ENCODE results near the gene ABCA1.
A peak's percentile ranks its signal among the peaks of the same experiment; 100 is the strongest.

Gene ABCA1

DNA sequence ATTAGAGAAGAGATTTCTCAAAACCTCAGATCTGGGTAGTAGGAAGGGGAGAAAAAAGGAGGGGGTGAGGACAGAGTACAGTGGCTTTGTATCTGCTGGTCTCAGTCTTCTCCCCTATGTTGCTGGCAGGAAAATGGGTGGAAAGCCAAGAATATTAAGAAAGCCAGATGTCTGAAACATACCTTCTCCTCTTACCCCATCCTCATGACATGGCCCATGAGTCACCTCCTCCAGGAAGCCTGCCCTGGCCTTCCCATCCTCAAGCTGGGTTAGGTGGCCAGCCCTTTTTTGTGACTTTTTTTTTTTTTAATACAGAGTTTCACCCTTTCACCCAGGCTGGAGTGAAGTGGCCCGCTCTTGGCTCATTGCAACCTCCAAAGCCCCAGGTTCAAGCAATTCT is 61.8 kb downstream of the ABCA1 start:
- no peaks in the 10 kb centered on the region for H3K27me3 ChIP-seq (replicated peaks in 2 of 5; ENCODE audit: control insufficient read depth in 4 of 5, insufficient read depth in 5 of 5, low read length in 4 of 5)
- DNase-seq, result no peak
- H3K27ac ChIP-seq (ENCODE audit: insufficient read depth in 1 of 2, low read depth in 1 of 2, low read length in 2 of 2, poor library complexity in 1 of 2, severe bottlenecking in 2 of 2), result no peak overlapping the region
- no peaks in the 10 kb centered on the region for H3K9me3 ChIP-seq (ENCODE audit: control extremely low read depth in 1 of 5, control insufficient read depth in 4 of 5, insufficient read depth in 2 of 5, low read depth in 1 of 5, low read length in 4 of 5)
- 100% methylated on average over 1 of the region's 1 CpG for WGBS (ENCODE audit: insufficient coverage)
- H3K4me3 ChIP-seq (ENCODE audit: control insufficient read depth in 1 of 7, extremely low read depth in 1 of 7, insufficient read depth in 4 of 7, low read depth in 2 of 7, low read length in 6 of 7), result no peak overlapping the region
- peaks cover 4 to 31% (median 22%) of the 10 kb centered on the region in 4 experiments for H3K4me1 ChIP-seq (ENCODE audit: control extremely low read depth in 1 of 4, control insufficient read depth in 4 of 4, insufficient read depth in 4 of 4, low read length in 3 of 4)
- CTCF ChIA-PET, result interaction anchor here (0.8 kb wide), 1 partner anchor 20 kb away, joined by 3 read pairs; no protein-coding TSS in a partner anchor
- POLR2A ChIA-PET, result no interaction called here
- no peaks in the 10 kb centered on the region for H3K36me3 ChIP-seq (ENCODE audit: control insufficient read depth in 4 of 4, insufficient read depth in 4 of 4, low read length in 3 of 4)

DNA sequence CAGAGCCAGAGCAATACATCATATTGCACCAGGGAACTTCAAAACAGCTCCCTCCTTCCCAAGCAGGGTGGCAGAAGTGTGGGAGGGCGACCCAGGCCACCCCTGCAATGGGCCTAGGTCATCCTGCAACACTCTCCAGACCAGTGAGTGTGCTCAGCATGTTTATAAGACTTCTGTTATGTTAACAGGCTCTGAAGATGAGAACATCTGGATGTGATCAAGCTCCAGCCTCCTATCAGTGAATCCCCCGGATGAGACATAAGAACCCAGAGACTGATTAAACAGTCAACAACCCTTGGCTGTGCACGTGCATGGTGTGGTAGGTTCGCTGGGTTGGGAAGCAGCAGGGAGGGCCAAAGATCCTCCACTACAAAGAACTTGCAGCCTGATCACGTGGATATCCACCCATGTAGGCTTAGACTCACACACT is 63.3 kb downstream of the ABCA1 start:
- no peak overlapping the region for H3K27ac ChIP-seq (ENCODE audit: insufficient read depth in 1 of 2, low read depth in 1 of 2, low read length in 2 of 2, poor library complexity in 1 of 2, severe bottlenecking in 2 of 2)
- H3K36me3 ChIP-seq (ENCODE audit: control insufficient read depth in 4 of 4, insufficient read depth in 4 of 4, low read length in 3 of 4), result no peaks in the 10 kb centered on the region
- H3K9me3 ChIP-seq (ENCODE audit: control extremely low read depth in 1 of 5, control insufficient read depth in 4 of 5, insufficient read depth in 2 of 5, low read depth in 1 of 5, low read length in 4 of 5), result no peaks in the 10 kb centered on the region
- no peak overlapping the region for H3K4me3 ChIP-seq (ENCODE audit: control insufficient read depth in 1 of 7, extremely low read depth in 1 of 7, insufficient read depth in 4 of 7, low read depth in 2 of 7, low read length in 6 of 7)
- peaks cover 7 to 45% (median 35%) of the 10 kb centered on the region in 4 experiments for H3K4me1 ChIP-seq (ENCODE audit: control extremely low read depth in 1 of 4, control insufficient read depth in 4 of 4, insufficient read depth in 4 of 4, low read length in 3 of 4)
- no peak for DNase-seq
- CTCF ChIA-PET, result interaction anchor here (0.9 to 6.1 kb wide), 13 partner anchors 8 to 551 kb away, joined by 3 to 34 read pairs (median 7); partner anchors contain the start of gene ABCA1
- 96% methylated on average over 5 of the region's 5 CpGs for WGBS (ENCODE audit: insufficient coverage)
- POLR2A ChIA-PET, result no interaction called here
- no peaks in the 10 kb centered on the region for H3K27me3 ChIP-seq (replicated peaks in 2 of 5; ENCODE audit: control insufficient read depth in 4 of 5, insufficient read depth in 5 of 5, low read length in 4 of 5)

DNA sequence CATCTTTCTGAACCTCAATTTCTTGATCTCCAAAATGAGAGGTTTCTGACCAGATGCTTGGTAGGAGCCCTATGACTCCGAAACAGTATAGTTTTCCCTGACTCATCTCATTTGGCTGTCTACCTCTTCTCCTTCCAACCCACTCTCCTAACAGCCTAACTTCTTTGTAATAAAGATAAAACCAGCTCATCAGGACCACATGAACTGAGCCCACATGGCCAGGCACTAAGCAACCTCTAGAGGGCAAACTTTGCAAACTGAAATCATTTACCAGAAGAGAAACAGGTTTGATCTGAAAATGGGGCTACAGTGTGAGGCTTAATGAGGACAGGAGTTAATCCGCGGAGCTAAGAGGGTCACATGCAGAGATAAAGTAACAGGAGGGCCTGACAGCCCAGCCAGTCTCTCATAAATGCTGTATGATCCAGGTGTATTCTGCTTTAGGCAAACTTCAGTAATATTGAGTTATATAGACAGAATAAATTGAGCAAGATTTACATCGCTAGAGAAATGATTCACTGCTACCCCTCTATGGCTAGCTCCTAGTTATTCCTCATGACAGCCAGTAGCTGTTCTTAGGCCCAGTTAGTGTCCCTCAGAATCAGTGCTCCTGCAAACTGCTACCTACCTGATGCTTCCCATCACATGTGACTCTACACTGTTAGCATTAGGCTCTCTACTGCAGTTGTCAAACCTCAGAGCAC is 64.6 kb downstream of the ABCA1 start:
- ChIA-PET POLR2A (interaction anchor here (0.5 to 0.8 kb wide), 4 partner anchors 12 to 265 kb away, joined by 3 to 6 read pairs (median 3); no protein-coding TSS in a partner anchor), CTCF (interaction anchor here (0.6 to 6.1 kb wide), 38 partner anchors 9 to 579 kb away, joined by 3 to 34 read pairs (median 4); partner anchors contain the start of gene ABCA1)
- Histone ChIP-seq H3K27ac (ENCODE audit: insufficient read depth in 1 of 2, low read depth in 1 of 2, low read length in 2 of 2, poor library complexity in 1 of 2, severe bottlenecking in 2 of 2) (no peak overlapping the region), H3K4me1 (ENCODE audit: control extremely low read depth in 1 of 4, control insufficient read depth in 4 of 4, insufficient read depth in 4 of 4, low read length in 3 of 4) (peaks cover 15 to 44% (median 32%) of the 10 kb centered on the region in 4 experiments), H3K4me3 (ENCODE audit: control insufficient read depth in 1 of 7, extremely low read depth in 1 of 7, insufficient read depth in 4 of 7, low read depth in 2 of 7, low read length in 6 of 7) (no peak overlapping the region), H3K9me3 (ENCODE audit: control extremely low read depth in 1 of 5, control insufficient read depth in 4 of 5, insufficient read depth in 2 of 5, low read depth in 1 of 5, low read length in 4 of 5) (no peaks in the 10 kb centered on the region), H3K36me3 (ENCODE audit: control insufficient read depth in 4 of 4, insufficient read depth in 4 of 4, low read length in 3 of 4) (no peaks in the 10 kb centered on the region), H3K27me3 (replicated peaks in 2 of 5; ENCODE audit: control insufficient read depth in 4 of 5, insufficient read depth in 5 of 5, low read length in 4 of 5) (no peaks in the 10 kb centered on the region)
- DNase-seq, result peak; percentile 73 to 80 (median 78)
- 44% methylated on average over 4 of the region's 4 CpGs for WGBS (ENCODE audit: insufficient coverage)

DNA sequence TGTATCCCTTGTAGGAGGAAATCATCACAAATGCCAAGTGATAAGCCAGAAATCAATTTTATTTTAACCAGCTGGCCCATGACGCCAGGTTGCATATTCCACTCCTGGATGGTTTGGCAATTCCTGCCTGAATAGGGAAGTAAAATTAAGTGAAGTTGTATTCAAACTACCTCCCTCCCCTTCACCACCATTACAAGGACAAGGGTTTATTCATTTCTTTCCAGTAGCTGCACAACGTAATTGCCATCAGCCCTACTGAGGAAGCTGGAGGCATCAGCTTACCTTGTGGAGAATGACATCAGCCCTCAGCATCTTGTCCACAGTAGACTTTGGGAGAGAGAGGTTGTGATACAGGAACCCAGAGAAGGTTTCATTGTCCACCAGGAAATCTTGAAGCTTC is 66.6 kb downstream of the ABCA1 start:
- ChIA-PET POLR2A (interaction anchor here (0.7 kb wide), 1 partner anchor 1653 kb away, joined by 4 read pairs; no protein-coding TSS in a partner anchor), CTCF (interaction anchor here (0.7 to 6.1 kb wide), 14 partner anchors 10 to 550 kb away, joined by 3 to 34 read pairs (median 4); partner anchors contain the start of gene ABCA1)
- H3K27ac ChIP-seq (ENCODE audit: insufficient read depth in 1 of 2, low read depth in 1 of 2, low read length in 2 of 2, poor library complexity in 1 of 2, severe bottlenecking in 2 of 2), result no peak overlapping the region
- peak in 2 of 3 donors; percentile 35 to 39 for DNase-seq
- no peaks in the 10 kb centered on the region for H3K9me3 ChIP-seq (ENCODE audit: control extremely low read depth in 1 of 5, control insufficient read depth in 4 of 5, insufficient read depth in 2 of 5, low read depth in 1 of 5, low read length in 4 of 5)
- no peaks in the 10 kb centered on the region for H3K27me3 ChIP-seq (replicated peaks in 2 of 5; ENCODE audit: control insufficient read depth in 4 of 5, insufficient read depth in 5 of 5, low read length in 4 of 5)
- H3K4me1 ChIP-seq (ENCODE audit: control extremely low read depth in 1 of 4, control insufficient read depth in 4 of 4, insufficient read depth in 4 of 4, low read length in 3 of 4), result peaks cover 15 to 43% (median 31%) of the 10 kb centered on the region in 4 experiments
- WGBS (ENCODE audit: insufficient coverage), result 33% methylated on average over 1 of the region's 2 CpGs
- peaks cover 0 to 4% (median 0%) of the 10 kb centered on the region in 4 experiments for H3K36me3 ChIP-seq (ENCODE audit: control insufficient read depth in 4 of 4, insufficient read depth in 4 of 4, low read length in 3 of 4)
- H3K4me3 ChIP-seq (ENCODE audit: control insufficient read depth in 1 of 7, extremely low read depth in 1 of 7, insufficient read depth in 4 of 7, low read depth in 2 of 7, low read length in 6 of 7), result no peak overlapping the region

DNA sequence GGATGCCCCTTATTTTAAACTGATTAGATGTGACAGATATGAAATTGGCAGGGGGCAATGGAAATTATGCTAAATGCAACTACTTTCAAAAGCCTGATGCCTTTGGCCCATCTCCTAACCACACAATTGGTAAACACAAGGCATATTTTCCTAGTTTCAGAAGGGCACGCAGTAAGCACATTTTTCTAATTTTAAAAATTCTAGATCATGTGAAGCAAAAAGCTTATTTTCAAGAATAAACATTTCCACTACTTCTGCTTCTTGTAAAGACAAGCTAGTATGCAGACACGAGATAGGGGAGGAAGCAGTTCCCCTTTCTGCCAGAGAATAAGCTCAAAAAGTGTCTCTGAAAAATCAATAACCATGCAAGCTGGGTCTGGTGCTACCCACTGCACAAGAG is 67.7 kb downstream of the ABCA1 start:
- Histone ChIP-seq H3K36me3 (ENCODE audit: control insufficient read depth in 4 of 4, insufficient read depth in 4 of 4, low read length in 3 of 4) (peaks cover 0 to 6% (median 2%) of the 10 kb centered on the region in 4 experiments), H3K9me3 (ENCODE audit: control extremely low read depth in 1 of 5, control insufficient read depth in 4 of 5, insufficient read depth in 2 of 5, low read depth in 1 of 5, low read length in 4 of 5) (no peaks in the 10 kb centered on the region), H3K4me3 (ENCODE audit: control insufficient read depth in 1 of 7, extremely low read depth in 1 of 7, insufficient read depth in 4 of 7, low read depth in 2 of 7, low read length in 6 of 7) (peak overlapping the region in 2 of 7 experiments; percentile 10 to 14), H3K27ac (ENCODE audit: insufficient read depth in 1 of 2, low read depth in 1 of 2, low read length in 2 of 2, poor library complexity in 1 of 2, severe bottlenecking in 2 of 2) (peak overlapping the region; percentile 20 to 47), H3K27me3 (replicated peaks in 2 of 5; ENCODE audit: control insufficient read depth in 4 of 5, insufficient read depth in 5 of 5, low read length in 4 of 5) (no peaks in the 10 kb centered on the region), H3K4me1 (ENCODE audit: control extremely low read depth in 1 of 4, control insufficient read depth in 4 of 4, insufficient read depth in 4 of 4, low read length in 3 of 4) (peaks cover 15 to 43% (median 31%) of the 10 kb centered on the region in 4 experiments)
- CTCF ChIA-PET, result interaction anchor here (0.6 to 6.1 kb wide), 11 partner anchors 9 to 299 kb away, joined by 3 to 34 read pairs (median 3); no protein-coding TSS in a partner anchor
- POLR2A ChIA-PET, result no interaction called here
- no CpG with 5 or more reads among the region's 2 CpGs for WGBS (ENCODE audit: insufficient coverage)
- DNase-seq, result peak; percentile 64 to 91 (median 83)

DNA sequence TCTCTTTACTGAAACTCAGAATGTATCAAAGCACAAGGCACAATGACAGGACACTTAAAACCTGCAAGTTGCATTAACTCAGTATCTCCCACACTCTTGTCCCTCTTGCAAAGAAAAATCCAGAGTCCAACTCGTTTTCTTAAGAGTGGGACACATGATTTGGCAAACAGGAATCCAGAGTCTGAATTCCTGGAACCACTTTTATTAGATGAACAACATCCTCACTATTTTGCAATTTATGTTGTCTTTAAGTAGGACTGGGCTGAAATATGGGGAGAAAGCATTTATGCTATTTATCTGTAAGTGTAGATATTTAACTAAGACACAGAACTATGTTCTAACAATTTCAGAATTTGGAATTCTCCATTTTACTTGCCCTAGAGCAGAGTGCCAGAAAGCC is 69.1 kb downstream of the ABCA1 start:
- WGBS (ENCODE audit: insufficient coverage), result 80% methylated on average over 1 of the region's 1 CpG
- Histone ChIP-seq H3K27me3 (replicated peaks in 2 of 5; ENCODE audit: control insufficient read depth in 4 of 5, insufficient read depth in 5 of 5, low read length in 4 of 5) (no peaks in the 10 kb centered on the region), H3K4me3 (ENCODE audit: control insufficient read depth in 1 of 7, extremely low read depth in 1 of 7, insufficient read depth in 4 of 7, low read depth in 2 of 7, low read length in 6 of 7) (no peak overlapping the region), H3K36me3 (ENCODE audit: control insufficient read depth in 4 of 4, insufficient read depth in 4 of 4, low read length in 3 of 4) (peaks cover 0 to 8% (median 2%) of the 10 kb centered on the region in 4 experiments), H3K9me3 (ENCODE audit: control extremely low read depth in 1 of 5, control insufficient read depth in 4 of 5, insufficient read depth in 2 of 5, low read depth in 1 of 5, low read length in 4 of 5) (no peaks in the 10 kb centered on the region), H3K4me1 (ENCODE audit: control extremely low read depth in 1 of 4, control insufficient read depth in 4 of 4, insufficient read depth in 4 of 4, low read length in 3 of 4) (peaks cover 15 to 43% (median 31%) of the 10 kb centered on the region in 4 experiments), H3K27ac (ENCODE audit: insufficient read depth in 1 of 2, low read depth in 1 of 2, low read length in 2 of 2, poor library complexity in 1 of 2, severe bottlenecking in 2 of 2) (no peak overlapping the region)
- CTCF ChIA-PET, result interaction anchor here (0.8 kb wide), 1 partner anchor 291 kb away, joined by 3 read pairs; no protein-coding TSS in a partner anchor
- no peak for DNase-seq
- POLR2A ChIA-PET, result interaction anchor here (0.8 kb wide), 1 partner anchor 21 kb away, joined by 3 read pairs; no protein-coding TSS in a partner anchor

DNA sequence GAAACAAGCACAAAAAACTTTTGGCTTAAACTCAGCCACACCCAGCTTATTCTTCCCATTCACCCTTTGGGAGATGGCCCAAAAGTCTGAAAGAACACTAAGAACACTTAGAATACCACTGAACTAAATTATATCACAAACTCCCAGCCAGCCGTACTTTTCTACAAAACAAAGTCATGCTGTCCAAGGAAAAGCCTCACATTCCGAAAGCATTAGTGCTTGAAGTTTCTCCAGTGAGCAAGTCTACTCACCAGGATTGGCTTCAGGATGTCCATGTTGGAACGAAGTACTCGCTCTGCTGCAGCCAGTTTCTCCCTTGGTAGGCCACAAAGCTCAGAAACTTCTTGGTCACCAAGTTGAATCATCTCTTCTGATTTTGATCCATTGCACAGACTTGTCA is 69.7 kb downstream of the ABCA1 start:
- Histone ChIP-seq H3K4me3 (ENCODE audit: control insufficient read depth in 1 of 7, extremely low read depth in 1 of 7, insufficient read depth in 4 of 7, low read depth in 2 of 7, low read length in 6 of 7) (no peak overlapping the region), H3K36me3 (ENCODE audit: control insufficient read depth in 4 of 4, insufficient read depth in 4 of 4, low read length in 3 of 4) (peaks cover 0 to 8% (median 2%) of the 10 kb centered on the region in 4 experiments), H3K4me1 (ENCODE audit: control extremely low read depth in 1 of 4, control insufficient read depth in 4 of 4, insufficient read depth in 4 of 4, low read length in 3 of 4) (peaks cover 15 to 39% (median 31%) of the 10 kb centered on the region in 4 experiments), H3K9me3 (ENCODE audit: control extremely low read depth in 1 of 5, control insufficient read depth in 4 of 5, insufficient read depth in 2 of 5, low read depth in 1 of 5, low read length in 4 of 5) (no peaks in the 10 kb centered on the region), H3K27ac (ENCODE audit: insufficient read depth in 1 of 2, low read depth in 1 of 2, low read length in 2 of 2, poor library complexity in 1 of 2, severe bottlenecking in 2 of 2) (no peak overlapping the region), H3K27me3 (replicated peaks in 2 of 5; ENCODE audit: control insufficient read depth in 4 of 5, insufficient read depth in 5 of 5, low read length in 4 of 5) (no peaks in the 10 kb centered on the region)
- ChIA-PET POLR2A (no interaction called here), CTCF (interaction anchor here (0.8 to 1.5 kb wide), 4 partner anchors 10 to 536 kb away, joined by 3 to 4 read pairs (median 3); no protein-coding TSS in a partner anchor)
- DNase-seq, result no peak
- 98% methylated on average over 4 of the region's 4 CpGs for WGBS (ENCODE audit: insufficient coverage)
